ENCODE results near the gene DNM3.
"Not testable (repeated sequence)": the region's sequence is repeated elsewhere in the genome, so short reads cannot be mapped to it uniquely, and the experiment has no call there.

The DNM3 gene

DNA sequence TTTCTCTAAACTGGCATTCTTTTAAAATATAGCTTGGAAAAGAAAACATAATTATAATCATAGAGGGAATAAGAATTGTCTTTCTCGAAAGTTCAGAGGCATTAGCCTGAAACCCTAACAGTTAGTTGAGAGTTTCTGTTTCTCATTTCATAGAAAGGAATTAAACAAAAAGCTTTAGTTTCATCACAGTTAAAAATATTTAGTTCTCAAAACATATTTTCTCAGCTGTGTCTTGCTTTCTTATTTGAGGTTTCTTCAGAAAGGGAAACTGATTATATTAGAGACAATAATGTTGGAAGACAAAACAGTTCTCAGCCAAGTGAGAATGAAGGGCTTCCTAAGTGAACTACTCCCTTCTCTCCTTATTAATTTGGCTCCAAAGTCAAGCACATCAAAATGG, 503.8 kb downstream of the DNM3 start:
- DNase-seq: no peak

DNA sequence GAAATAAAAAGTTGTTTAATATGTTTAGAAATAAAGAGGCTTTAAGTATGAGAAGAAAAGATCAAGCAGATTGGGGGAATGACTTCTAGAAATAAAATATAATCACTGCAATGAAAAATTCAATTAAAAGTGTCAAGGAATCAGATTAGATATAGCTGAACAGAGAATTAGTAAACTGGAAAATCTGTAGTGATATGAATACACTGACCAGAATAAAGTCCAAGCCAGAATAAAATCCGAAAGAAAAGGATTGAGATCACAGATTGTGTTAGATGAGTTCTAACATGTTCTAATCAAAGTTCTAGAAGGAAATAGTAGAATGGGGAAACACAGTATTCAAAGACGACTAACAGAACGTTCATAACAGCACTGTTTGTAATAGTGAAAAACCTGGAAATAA, 506.1 kb downstream of the DNM3 start:
- DNase-seq: no peak

DNA sequence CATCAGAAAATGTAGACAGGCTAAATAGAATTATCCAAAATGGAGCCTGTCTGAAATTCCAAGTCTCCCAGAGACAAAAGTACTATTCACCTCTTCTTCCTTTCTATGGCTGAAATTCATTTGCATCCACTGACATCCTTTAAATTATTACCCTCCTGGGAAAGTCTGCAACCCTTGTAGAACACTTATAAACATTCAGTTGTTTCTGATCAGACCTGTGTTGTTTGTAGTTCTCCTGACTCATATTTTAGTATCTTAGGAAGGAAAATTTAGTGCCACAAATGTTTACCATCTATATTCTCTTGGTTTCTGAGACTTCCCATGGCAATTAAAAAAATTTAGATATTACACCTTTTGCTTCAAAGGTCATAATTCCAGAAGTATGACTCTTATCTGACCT, 509.6 kb downstream of the DNM3 start:
- DNase-seq: no peak

DNA sequence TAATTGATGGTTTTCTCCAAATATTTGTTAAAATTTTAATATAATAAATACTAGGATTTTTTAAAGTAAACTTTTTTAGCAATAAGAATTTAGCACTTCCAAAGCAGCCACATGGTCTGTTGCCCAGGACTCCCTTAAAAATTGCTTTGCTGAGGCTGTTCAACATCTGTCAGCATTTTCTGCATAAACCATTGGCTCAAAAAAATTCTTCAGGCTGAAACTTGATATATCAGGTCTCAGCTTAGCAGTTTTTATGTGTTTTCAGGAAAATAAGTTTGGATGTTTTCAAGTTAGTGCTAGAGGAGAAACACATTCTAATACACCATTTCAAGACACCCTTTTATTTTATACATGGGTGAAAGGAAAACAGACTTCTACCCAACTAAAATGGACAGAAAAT, 510.0 kb downstream of the DNM3 start:
- DNase-seq: no peak

DNA sequence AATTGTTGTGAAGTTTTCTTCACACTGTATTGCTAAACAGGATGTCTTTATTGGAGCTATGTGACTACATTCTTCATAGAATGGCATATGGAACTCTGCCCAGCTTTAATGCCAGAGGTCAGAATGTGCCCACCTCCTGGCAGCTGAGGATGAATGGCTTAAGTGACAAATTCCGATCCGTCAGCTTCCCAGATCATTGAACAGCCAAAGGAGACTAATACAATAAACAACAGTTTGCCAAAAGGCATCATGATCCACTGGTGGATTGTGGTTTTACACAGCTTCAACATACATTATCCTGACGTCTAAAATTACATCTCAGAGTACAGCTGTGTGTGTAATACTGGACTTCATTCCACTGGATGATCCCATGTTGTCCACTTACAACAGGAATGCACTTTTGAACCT, 510.5 kb downstream of the DNM3 start:
- no peak for DNase-seq

DNA sequence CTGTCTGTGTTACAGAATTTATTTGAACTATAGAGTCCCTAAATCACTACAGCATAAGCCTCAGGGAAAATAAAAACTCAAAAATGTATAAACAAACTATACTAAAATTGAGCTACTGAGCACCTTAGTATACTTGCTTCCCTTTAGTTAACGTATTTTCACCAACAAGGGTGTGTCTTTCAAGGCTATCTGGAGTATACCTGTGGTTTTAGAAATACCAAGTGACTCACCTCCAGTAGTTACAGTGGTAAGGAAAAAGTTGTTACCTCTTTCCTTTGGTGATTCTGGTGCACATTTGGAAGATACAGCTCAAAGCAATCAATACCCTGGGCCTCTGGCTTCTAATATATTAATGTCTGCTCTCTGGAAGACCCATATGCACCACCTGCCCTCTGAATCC, 511.1 kb downstream of the DNM3 start:
- DNase-seq: no peak

DNA sequence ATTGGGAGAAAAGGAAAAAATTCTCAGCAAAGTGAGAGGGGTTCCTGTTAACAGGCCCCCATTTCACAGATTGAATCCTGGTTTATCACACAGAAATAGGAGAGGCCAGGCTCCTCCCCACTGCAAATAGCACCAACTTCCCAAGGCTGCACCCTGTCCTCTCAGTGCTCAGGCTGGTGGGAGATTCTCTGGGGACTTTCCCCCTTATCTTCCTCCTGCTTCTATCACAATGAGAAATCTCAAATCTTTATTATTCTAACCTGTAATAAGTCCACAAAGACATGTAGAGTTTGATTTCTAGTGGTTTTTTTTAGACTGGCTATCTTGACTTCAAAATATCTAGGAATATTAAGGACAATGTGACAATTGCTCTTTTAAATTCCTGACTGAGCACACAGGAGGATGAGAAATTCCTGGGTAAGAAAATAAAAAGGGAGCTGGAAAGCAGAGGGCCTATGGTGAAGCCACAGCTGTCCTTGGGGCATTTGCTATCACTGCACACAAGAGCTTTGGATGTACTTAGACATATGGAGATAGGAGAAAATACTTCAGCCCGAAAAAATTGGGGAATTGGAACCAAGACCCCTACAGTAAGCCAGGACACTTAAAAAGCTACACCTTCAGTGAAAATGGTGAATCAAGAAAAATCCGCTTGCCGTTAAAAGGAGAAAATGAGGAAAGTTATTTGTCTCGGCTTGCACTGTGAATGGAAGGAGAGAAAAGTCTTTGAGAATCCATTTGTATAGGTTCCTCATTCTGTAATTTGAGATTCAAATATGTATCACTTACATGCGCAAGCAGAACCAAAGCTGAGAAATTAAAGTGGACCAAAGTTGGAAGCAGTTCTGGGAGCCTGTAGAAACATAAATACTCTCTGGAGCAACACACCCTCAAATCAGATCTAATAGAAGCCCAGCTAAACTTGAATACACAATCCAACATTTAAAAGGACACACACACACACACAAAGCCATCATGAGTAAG, 513.3 kb downstream of the DNM3 start:
- no peak for DNase-seq

DNA sequence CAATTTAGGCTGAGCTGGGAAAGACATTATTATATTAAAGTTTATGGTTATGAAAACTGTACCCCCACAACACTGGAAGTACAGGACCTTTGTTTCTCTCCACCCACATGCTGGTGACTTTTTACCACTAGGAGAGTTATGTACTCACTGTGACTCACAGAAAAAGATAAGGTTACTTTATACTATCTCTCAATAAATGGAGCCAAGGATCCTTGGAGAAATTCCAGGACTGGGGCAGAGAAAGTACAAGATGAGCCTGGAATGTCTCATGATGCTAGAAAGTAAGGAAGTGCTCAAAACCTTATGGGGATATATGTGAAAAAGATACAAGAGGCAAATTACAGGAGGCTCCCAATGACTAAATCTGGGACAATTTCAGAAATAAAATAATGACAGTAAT, 515.3 kb downstream of the DNM3 start:
- no peak for DNase-seq

DNA sequence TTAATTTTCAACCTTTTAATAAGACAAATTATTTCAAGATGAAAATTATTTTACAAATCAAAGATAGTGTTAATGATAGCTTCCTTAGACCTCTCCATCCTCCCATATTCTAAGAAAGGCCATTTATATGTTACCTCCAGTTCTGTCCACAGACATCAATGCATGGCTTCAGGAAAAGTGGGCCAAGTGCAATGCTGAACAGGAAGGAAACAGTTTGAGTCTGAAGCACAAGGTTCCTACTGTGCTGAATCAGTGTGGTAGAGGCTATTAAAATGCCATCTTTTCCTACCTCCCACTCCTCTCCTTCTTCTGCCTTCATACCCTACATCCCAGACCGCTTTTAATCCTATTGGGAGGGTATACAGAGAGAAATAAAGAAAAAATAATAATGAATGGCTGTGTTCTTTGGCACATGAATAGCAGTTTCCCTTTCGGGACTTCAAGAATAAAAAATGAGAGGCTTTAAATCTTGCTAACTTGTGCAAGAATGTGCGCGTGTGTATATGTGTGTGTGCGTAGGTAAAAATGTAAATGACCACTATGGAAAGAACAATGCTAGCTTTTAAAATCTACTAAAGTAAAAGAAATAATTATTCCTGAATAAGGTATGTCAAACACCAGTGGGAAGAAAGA, 516.6 kb downstream of the DNM3 start:
- no peak for DNase-seq

DNA sequence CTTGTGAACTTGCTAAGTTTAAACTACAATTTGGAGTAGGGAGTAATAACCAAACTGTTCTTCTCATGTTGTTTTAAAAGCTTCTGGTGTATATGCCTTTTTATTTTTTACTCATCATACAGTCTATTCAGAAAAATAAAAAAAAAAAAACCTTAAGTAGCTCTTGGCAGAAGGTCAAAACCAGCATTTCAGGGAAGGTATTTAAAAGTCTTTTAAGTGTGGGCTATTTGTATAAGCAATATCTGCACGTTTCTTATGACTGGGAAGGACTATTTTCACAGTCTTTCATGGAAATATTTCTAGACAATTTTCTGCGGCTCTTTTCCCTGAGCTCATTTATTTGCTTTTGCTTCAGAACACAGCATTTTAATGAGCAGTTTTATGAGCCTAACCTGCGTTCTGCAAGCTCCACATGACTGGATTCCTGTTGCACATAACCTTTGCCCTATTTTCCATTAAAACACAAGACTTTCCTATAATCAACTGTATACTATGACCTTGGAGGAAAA, 518.2 kb downstream of the DNM3 start:
- no peak for DNase-seq

DNA sequence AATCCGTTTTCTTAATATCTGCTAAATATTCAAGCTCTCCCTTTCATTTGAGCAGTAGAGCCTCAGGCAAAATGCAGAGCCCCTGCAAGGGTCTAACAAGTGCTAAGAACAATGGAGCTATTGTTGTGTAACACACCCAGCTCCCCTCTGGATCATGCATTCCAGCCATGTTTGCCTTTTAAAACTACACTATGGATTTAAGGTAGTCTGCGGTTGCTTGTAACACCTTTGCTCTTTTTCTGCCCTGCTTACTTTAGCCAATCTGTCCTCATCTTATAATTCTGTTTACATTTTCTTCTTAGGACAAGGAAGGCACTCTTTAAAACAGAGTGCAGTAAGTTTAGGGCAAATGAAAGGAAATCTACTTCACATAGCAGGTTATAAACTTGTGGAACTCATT, 519.2 kb downstream of the DNM3 start:
- no peak for DNase-seq

DNA sequence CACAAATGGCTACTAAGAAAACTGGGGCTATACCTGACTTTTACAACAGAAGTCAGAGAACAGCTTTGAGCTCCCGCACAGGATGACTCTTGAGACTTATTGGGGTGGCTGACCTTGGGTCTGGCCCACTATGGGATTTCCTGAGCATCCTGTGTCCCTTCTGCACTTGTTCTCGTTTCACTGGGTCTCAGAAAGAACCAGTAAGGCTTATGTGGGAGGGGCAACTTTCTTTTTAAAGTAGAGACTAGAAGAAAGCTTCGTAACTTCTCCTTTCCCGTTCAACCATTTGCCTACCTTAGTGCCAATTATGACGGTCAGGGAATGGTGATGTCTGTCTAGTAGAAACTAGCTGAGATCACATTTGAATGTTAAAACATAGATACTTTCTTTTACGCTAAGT, 519.7 kb downstream of the DNM3 start:
- no peak for DNase-seq

DNA sequence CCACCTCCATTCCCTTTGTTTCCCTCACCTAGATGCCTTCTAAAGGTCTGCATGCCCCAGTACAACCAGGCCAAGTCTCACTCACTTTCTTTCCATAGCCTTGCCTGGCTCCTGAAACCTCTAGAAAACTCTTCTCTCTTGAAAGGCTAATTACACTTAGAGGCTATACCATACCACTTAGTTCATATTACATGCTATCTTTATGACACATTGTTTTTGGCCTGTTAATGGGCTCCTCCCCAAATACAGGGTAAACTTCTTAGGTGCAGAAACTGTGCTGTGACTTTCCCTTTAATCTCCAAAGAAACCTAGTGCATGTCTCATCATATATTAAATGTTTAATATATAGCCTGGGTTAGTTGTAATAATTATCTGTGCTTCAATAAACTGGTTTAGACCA, 522.6 kb downstream of the DNM3 start:
- no peak for DNase-seq

DNA sequence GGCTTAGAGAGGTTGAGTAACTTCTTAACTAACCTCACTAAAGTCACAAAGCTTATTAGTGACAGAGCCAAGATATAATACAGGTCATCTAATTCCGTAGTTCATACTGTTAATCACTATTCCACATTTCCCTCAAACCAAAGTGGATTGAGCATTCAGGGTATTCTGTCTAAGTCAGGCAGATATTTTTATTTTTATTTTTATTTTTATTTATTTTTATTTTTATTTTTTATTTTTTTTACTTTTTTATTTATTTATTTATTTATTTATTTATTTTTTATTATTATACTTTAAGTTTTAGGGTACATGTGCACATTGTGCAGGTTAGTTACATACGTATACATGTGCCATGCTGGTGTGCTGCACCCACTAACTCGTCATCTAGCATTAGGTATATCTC, 530.3 kb downstream of the DNM3 start:
- not testable (repeated sequence) for DNase-seq

DNA sequence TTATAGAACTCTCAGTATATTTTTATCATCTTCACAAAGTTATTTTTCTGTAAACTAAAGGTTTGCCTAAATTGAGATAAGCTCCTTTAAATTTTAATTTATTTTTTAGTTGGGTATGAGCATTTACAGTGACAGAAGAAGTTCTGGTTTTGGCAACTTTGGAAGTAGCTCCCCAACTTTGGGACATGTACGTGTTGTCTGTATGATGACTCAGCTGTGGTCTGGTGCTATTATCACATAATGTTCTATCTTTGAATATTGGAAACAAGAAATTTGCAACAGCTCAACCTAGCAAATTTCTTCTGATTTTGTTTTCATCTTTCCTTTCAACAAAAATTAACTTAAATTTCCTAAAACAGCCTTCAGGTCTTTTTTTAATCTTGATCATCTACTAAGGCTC, 532.6 kb downstream of the DNM3 start:
- DNase-seq: no peak

DNA sequence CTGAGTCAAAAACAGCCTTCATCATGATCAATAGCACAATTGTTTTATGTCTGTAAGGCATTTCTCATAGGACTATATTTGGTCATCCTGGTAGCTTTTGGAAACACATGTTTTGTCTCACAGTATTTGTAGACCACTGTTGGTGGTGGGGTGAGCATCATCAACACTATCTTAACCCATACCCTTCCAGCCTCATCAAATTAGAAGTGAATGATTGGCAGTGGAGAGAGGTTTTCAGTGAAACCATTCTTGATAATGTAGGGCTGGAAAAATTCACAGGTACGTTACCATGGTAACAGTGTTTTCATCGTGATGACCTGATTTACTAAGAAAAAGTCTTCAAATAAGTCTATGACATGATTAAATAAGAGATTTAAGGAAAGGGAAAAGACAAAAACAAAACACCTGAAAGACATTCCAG, 533.9 kb downstream of the DNM3 start:
- DNase-seq: no peak

DNA sequence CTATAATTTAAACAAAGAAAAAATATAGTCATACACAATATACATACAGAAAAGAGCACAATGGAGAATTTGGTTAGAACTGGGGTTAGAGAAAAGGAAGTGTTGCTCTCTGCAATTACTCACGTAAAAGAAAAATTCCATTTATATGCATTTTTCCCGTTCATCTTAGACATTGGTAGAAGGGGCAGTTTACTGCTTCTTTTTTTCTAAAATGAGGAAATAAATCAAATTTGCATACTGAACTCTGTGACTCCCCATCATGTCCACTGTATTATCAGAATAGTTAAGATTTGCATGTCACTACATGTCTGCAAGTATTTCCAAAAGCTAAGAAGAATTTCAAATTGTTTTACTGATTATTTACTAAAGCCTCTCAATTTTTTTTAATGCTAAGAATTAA, 535.1 kb downstream of the DNM3 start:
- DNase-seq: no peak

DNA sequence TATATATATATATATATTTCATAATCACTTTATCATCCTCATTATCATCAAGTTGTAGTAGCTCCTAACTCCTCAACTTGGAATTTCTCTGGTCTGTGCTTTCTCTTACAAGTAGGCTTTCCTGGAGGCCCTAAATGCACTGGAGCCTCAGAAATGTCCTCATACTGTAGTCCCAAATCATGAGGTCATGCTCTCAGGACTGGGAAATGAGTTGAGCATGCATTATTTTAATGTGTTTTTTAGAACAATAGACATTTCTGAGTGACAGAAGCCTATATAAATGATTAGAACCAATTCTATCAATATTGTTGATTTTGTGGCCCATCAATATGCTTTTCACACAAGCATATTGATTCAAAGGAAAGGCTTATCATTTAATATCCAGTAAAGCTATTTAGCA, 536.3 kb downstream of the DNM3 start:
- DNase-seq: no peak

DNA sequence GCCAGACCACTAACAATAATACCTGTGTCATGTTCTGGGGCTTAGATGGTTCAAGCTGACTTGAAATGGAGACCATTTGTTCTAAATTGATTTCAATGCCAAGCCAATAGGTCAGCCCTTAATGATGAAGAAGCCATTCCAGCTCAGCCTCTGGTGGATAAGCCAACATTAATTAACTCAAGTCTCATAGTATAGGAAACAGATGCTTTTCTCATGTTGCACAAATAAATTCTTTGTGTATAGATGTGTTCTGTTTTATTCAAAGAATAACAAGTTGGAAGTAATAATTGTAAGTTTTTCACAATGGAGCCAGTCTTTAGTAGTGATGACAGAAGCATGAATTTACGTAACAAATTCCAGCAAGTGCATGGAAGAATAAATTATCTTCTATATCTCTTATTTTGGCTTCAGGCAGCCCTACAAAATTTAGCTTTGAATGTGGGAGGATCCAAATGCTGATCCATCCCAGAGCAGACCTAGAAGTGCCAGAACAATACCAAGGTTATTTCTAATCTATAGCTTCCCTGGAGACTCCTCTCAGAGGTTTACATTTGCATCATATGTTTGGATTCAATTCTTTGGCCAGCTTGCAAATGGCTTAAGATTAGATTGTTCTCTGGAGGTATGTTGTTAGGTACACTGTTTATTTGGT, 536.9 kb downstream of the DNM3 start:
- DNase-seq: no peak

DNA sequence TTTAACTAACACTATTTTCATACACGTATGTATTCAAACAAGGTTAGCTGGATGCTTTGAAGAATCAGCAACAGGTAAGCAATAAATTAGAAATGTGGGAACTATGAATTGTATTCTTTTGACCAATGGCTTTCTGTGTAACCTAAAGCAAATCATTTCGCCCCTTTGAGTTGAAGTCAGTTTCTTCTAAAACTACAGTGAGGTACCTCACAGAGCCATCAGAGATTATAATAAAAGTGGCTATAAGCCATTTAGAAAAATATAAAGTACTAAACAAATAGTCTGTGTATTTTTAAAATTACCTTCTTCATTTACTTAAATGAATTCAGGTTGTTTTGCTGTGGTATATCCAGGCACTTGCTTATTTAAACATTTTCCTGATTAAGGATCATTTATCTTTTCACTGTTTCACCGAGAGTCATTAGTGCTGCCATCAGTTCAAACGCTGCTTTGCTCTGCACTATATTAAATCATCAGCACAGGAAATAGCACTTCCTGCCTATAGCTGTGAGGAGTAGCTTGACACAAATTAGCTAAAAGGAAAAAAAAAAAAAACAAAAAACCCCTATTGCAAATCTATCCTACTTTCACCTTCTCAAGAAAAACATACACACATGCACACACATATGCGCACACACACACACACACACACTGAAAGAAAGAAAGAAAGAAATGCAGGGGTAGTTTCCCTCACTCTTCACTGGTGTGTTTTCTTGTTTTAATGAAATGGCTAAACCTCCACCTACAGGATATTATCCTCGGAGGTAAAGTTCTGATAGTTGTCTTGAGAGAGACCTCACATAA, 539.3 kb downstream of the DNM3 start:
- DNase-seq: no peak

DNA sequence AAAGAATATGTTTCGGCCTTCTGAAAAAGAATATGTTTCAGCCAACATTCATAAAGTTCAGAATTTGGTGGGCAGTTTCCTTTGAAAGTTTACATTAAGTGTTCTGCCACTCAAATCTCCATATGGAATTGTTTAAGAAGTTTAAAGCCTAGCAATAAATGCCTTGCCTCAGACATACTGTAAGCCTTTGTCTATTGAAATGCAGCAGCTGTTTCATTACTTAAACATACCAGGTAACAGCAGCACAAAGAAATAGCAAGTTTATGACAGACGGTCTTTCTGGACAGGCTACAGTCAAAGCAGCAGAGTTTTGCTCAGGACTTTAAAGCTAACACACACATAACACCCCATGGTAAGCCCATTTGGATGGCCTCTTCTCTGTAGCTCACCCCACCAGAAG, 540.6 kb downstream of the DNM3 start:
- DNase-seq: no peak

DNA sequence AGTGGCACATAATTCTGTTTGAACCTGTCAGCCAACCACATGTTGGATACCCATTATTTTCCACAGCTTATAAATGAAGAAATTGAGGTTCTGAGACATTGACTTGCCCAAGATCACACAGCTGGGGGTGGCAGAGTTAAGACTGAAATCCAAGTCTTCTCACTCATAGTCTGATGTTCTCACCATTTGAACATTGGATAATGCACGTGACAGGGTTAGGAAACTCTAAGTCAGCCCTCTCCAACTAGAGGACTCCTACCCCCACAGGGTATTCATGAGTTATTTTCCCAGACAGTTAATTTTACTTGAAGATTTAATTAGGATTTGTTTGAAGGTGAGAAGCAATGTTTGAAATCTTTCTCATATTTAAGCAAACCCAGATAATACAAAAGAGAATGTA, 541.1 kb downstream of the DNM3 start:
- no peak for DNase-seq

DNA sequence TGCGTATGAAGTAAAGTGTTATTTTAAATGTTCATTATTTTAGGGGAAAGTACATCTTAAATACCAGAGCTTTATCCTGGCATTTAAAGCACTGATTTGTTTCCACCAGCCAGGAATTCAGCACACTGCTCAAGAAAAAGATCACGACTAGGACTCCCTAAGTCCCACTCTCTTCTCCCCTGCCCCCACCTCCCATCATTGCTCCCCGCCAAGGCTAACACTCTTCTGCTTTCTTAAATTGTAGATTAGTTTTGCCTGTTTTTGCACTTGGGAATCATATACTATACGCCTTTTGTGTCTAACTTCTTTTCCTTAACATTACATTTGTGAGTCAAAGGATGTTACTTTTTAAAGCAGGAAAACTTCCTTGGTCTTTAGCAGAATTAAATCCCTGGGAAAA, 541.7 kb downstream of the DNM3 start:
- DNase-seq: no peak

Measured in GOT3 (cell line).